HepG2 (cell line): ENCODE data around the gene PPP1R15B. TPM values are rescaled to one million over a fixed set of nuclear protein-coding genes. Genes with fewer than 3 reads are reported as not detected.
A peak's percentile ranks its signal among the peaks of the same experiment; 100 is the strongest.

Source experiments
- ASH2L ChIP-seq: fragments of 300-600, 200-600 bp; sonication (generic); IDR thresholded peaks from 2 replicates; pipeline ENCODE4 v1.7.0; 2017; ENCODE audit warnings: low read depth, mild to moderate bottlenecking, moderate library complexity, mixed read lengths, low read length; ENCODE audit not compliant: insufficient read length
- CBX1 ChIP-seq: IDR thresholded peaks from one replicate; pipeline ENCODE4 v1.6.1; 2016; ENCODE audit warnings: antibody characterized with exemption, low read depth
- CREBL2 ChIP-seq: sonication (generic); formaldehyde crosslinking; IDR thresholded peaks from 2 replicates; pipeline ENCODE4 v1.8.1; 2023; ENCODE audit warnings: missing genetic modification reagents, mild to moderate bottlenecking, borderline replicate concordance
- GATA4 ChIP-seq: sonication (generic); IDR thresholded peaks from 2 replicates; pipeline ENCODE4 v1.6.1; 2016; ENCODE audit warnings: antibody characterized with exemption, low read depth, borderline replicate concordance
- HNRNPLL ChIP-seq: fragments of 200-400 bp; formaldehyde crosslinking; IDR thresholded peaks from 2 replicates; pipeline ENCODE4 v1.6.1; 2017; ENCODE audit warnings: mild to moderate bottlenecking, low read depth, low read length; ENCODE audit not compliant: poor library complexity, severe bottlenecking
- MAFG ChIP-seq: sonication (generic); formaldehyde crosslinking; IDR thresholded peaks from 2 replicates; pipeline ENCODE4 v1.5.1; 2020; ENCODE audit warnings: mild to moderate bottlenecking, missing genetic modification reagents
- NCOA1 ChIP-seq: sonication (generic); formaldehyde crosslinking; IDR thresholded peaks from 2 replicates; pipeline ENCODE4 v1.9.0; 2021; ENCODE audit warnings: missing genetic modification reagents
- NCOA2 ChIP-seq: sonication (generic); formaldehyde crosslinking; IDR thresholded peaks from 2 replicates; pipeline ENCODE4 v1.8.0; 2022; ENCODE audit warnings: inconsistent platforms
- NR2C2 ChIP-seq: sonication (generic); formaldehyde crosslinking; IDR thresholded peaks from 2 replicates; pipeline ENCODE4 v1.4.0; 2020; ENCODE audit warnings: missing genetic modification reagents, mild to moderate bottlenecking, moderate library complexity, borderline replicate concordance
- PHB2 ChIP-seq: fragments of 450-650 bp; IDR thresholded peaks from 2 replicates; pipeline ENCODE4 v1.6.1; 2018; ENCODE audit not compliant: partially characterized antibody
- PRDM4 ChIP-seq: sonication (generic); formaldehyde crosslinking; IDR thresholded peaks from 2 replicates; pipeline ENCODE4 v1.9.0; 2021; ENCODE audit warnings: missing genetic modification reagents, borderline replicate concordance
- PRPF4 ChIP-seq: fragments of 200-400 bp; formaldehyde crosslinking; IDR thresholded peaks from 2 replicates; pipeline ENCODE4 v1.6.1; 2016; ENCODE audit warnings: low read length, low read depth; ENCODE audit not compliant: poor library complexity, severe bottlenecking
- REPIN1 ChIP-seq: sonication (generic); formaldehyde crosslinking; IDR thresholded peaks from 2 replicates; pipeline ENCODE4 v1.8.0; 2022; ENCODE audit warnings: missing genetic modification reagents, low read depth, mild to moderate bottlenecking, borderline replicate concordance
- SP140L ChIP-seq: sonication (generic); formaldehyde crosslinking; IDR thresholded peaks from 2 replicates; pipeline ENCODE4 v1.4.0; 2020; ENCODE audit warnings: missing genetic modification reagents, borderline replicate concordance
- ZKSCAN1 ChIP-seq: fragments of 150-350 bp; IDR thresholded peaks from 2 replicates; pipeline ENCODE4 v1.6.1; 2014; ENCODE audit warnings: low read length
- ZNF121 ChIP-seq: sonication (generic); formaldehyde crosslinking; IDR thresholded peaks from 2 replicates; pipeline ENCODE4 v1.5.0; 2020; ENCODE audit warnings: mild to moderate bottlenecking, missing genetic modification reagents
- ZNF17 ChIP-seq: sonication (generic); formaldehyde crosslinking; IDR thresholded peaks from 2 replicates; pipeline ENCODE4 v1.5.0; 2020; ENCODE audit warnings: mild to moderate bottlenecking, missing genetic modification reagents
- ZNF234 ChIP-seq: sonication (generic); formaldehyde crosslinking; conservative IDR thresholded peaks from 2 replicates; pipeline ENCODE4 v1.5.1; 2020; ENCODE audit warnings: mild to moderate bottlenecking, missing genetic modification reagents
- ZNF546 ChIP-seq: sonication (generic); formaldehyde crosslinking; conservative IDR thresholded peaks from 2 replicates; pipeline ENCODE4 v1.8.1; 2023; ENCODE audit warnings: mild to moderate bottlenecking, missing genetic modification reagents
- ZNF614 ChIP-seq: IDR thresholded peaks from 2 replicates; pipeline ENCODE4 v1.6.1; 2018; ENCODE audit warnings: missing biosample characterization, missing genetic modification reagents, inconsistent platforms, borderline replicate concordance
- ZSCAN12 ChIP-seq: sonication (generic); formaldehyde crosslinking; IDR thresholded peaks from 2 replicates; pipeline ENCODE4 v1.9.0; 2021; ENCODE audit warnings: mild to moderate bottlenecking, missing genetic modification reagents
- ZSCAN9 ChIP-seq: IDR thresholded peaks from 2 replicates; pipeline ENCODE4 v1.6.1; 2016; ENCODE audit warnings: borderline replicate concordance
- polyA plus RNA-seq, 8 experiments: library from polyadenylated mRNA; depleted of rRNA in 3 of 8; stranded (reverse) in 7 of 8; unstranded in 1 of 8; fragments of >200 nt; fragmentation: Illumina TruSeq in 4 of 8; extraction: Trizol in 4 of 8; gene quantifications; 2 replicates each; pipeline versions ENCODE4 v1.2.1 to v1.2.3, GENCODE V29; 2011 to 2016; ENCODE audit warnings: low read depth in 4 of 8, missing spikeins in 1 of 8, mixed read lengths in 1 of 8; ENCODE audit not compliant: insufficient read depth in 1 of 8
- total RNA-seq, 5 experiments: library from RNA; depleted of rRNA; stranded (reverse); fragments of >200 nt; fragmentation: Illumina TruSeq; extraction: Trizol; gene quantifications; 2 replicates each; pipeline ENCODE4 v1.2.3, GENCODE V29; 2016; ENCODE audit warnings: low read depth in 1 of 5
- TF ChIP-seq, protein P1 (sequence below): conservative IDR thresholded peaks from 2 replicates; pipeline ENCODE4 v1.6.1; 2018; ENCODE audit warnings: missing genetic modification reagents
- TF ChIP-seq, protein P2 (sequence below): sonication (generic); formaldehyde crosslinking; IDR thresholded peaks from 2 replicates; pipeline ENCODE4 v1.5.0; 2020; ENCODE audit warnings: mild to moderate bottlenecking, missing genetic modification reagents

Gene PPP1R15B
- total and polyA plus RNA-seq, 2 of the 13 experiments (the other 11 are each of a cell fraction or from before 2014, with no cell fraction given), result 13.4 to 23.8 TPM

- TF ChIP-seq, protein P1, sequence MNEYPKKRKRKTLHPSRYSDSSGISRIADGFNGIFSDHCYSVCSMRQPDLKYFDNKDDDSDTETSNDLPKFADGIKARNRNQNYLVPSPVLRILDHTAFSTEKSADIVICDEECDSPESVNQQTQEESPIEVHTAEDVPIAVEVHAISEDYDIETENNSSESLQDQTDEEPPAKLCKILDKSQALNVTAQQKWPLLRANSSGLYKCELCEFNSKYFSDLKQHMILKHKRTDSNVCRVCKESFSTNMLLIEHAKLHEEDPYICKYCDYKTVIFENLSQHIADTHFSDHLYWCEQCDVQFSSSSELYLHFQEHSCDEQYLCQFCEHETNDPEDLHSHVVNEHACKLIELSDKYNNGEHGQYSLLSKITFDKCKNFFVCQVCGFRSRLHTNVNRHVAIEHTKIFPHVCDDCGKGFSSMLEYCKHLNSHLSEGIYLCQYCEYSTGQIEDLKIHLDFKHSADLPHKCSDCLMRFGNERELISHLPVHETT (CRISPR knock-in tag), result peak; percentile 22; the same call in 1 of the 2 replicates
- TF ChIP-seq ASH2L (peak; percentile 94), NCOA1 (CRISPR knock-in tag) (no peak), ZNF234 (CRISPR knock-in tag) (no peak), ZSCAN9 (CRISPR knock-in tag) (no peak), SP140L (no peak), ZNF17 (CRISPR knock-in tag) (no peak), HNRNPLL (peak; percentile 96), PRDM4 (CRISPR knock-in tag) (no peak), CBX1 (no peak), ZSCAN12 (CRISPR knock-in tag) (peak; percentile 78; the same call in 1 of the 2 replicates), PRPF4 (no peak), ZNF121 (no peak), ZNF614 (no peak), MAFG (CRISPR knock-in tag) (no peak), ZKSCAN1 (no peak), NR2C2 (peak; percentile 69; the same call in 1 of the 2 replicates), CREBL2 (CRISPR knock-in tag) (no peak), REPIN1 (CRISPR knock-in tag) (peak; percentile 48; the same call in 1 of the 2 replicates), GATA4 (peak; percentile 41; the same call in 1 of the 2 replicates), ZNF546 (CRISPR knock-in tag) (no peak), NCOA2 (CRISPR knock-in tag) (no peak), PHB2 (no peak)
- TF ChIP-seq, protein P2, sequence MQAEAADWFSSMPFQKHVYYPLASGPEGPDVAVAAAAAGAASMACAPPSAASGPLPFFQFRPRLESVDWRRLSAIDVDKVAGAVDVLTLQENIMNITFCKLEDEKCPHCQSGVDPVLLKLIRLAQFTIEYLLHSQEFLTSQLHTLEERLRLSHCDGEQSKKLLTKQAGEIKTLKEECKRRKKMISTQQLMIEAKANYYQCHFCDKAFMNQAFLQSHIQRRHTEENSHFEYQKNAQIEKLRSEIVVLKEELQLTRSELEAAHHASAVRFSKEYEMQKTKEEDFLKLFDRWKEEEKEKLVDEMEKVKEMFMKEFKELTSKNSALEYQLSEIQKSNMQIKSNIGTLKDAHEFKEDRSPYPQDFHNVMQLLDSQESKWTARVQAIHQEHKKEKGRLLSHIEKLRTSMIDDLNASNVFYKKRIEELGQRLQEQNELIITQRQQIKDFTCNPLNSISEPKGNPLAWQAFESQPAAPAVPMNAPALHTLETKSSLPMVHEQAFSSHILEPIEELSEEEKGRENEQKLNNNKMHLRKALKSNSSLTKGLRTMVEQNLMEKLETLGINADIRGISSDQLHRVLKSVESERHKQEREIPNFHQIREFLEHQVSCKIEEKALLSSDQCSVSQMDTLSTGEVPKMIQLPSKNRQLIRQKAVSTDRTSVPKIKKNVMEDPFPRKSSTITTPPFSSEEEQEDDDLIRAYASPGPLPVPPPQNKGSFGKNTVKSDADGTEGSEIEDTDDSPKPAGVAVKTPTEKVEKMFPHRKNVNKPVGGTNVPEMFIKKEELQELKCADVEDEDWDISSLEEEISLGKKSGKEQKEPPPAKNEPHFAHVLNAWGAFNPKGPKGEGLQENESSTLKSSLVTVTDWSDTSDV (CRISPR knock-in tag), result no peak
Observed at GRCh38 chr1:204411451-204412204, at the start of gene PPP1R15B (continued).
